GM19193 (cell line): ENCODE results near the gene ETV1.

Source experiments
- POLR2A ChIP-seq: IDR thresholded peaks from 4 replicates; pipeline ENCODE4 v1.6.1; 2011; ENCODE audit not compliant: insufficient read depth, insufficient read length; ENCODE audit errors: extremely low read depth

Gene ETV1

DNA sequence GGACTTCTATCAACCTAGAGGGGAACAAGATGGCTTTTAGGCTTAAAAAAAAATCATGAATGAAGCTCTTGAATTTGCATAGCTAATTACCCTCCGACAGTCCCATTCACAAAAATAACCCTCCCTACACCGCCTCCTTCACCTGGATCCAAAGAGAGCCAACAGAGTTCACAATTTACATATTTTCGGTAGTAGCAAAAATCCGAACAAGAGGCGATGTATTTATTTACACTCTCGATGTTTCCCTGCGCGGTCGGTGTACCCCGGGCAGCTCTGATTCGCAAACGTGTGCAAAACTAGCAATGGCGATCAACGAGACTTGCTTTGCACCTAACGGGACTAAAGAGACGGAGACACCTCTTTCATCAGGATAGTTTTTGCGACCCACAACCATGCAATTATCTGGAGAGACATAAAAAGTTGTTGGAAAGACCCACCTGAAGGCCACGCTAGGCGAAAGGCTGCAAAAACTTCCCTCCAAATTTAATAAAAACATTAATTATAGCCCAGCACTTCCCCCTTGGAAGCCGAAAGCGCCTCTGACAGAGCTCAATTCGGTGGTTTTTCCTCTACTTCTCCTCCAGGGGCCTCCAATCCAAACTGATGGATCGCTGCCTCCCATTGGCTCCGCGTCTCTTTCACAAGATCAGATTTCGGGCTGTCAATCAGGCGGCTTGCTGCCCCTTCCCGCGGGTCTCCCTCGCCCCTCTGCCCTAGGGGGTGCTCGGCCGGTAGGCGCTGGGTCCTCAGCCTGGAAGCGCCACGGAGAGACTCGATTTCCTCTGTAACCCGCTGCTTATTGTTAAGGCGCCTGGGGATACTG lies at the start of gene ETV1:
TSS of gene ETV1 (minus strand) at position 541 of the 823 bp plus-strand sequence. CDS start 614 bp downstream, outside the sequence.
- no peak for TF ChIP-seq POLR2A

DNA sequence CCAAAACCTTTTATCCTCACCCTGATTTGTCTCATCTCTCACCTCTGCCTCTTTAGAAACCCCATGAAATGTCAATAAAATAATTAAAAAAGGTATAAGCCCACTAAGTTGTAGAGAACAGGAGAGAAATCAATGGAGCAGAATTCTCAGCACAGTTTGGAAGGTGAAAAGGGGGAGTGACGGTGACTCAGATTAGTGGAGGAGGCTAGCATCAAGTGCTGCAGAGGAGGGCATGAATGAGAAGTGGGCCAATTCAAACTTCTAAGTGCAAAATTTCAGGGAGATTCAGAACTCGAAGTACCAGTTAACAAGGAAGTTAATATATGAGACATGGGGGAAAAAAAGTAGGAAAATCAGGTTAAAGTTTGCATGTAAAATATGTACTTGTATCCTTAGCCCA lies 34.9 kb upstream of the ETV1 start:
- no peak for TF ChIP-seq POLR2A

DNA sequence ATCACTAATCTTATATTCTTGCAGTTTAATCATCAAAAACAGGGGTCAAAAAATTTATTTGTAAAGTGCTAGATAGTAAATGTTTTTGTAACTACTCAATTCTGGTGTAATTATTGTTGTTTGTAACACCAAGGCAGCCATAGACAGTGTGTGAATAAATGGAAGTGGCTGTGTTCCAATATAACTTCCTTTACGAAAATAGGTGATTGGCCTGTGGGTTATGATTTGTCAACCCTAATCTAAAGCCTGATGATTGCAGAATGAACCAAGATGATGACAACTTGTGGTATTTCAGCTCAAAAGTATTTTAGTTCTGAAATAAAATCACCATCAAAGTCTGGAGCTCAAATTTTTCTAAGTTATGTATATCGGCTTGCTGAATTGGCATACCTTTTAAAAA lies 34.4 kb upstream of the ETV1 start:
- no peak for TF ChIP-seq POLR2A

DNA sequence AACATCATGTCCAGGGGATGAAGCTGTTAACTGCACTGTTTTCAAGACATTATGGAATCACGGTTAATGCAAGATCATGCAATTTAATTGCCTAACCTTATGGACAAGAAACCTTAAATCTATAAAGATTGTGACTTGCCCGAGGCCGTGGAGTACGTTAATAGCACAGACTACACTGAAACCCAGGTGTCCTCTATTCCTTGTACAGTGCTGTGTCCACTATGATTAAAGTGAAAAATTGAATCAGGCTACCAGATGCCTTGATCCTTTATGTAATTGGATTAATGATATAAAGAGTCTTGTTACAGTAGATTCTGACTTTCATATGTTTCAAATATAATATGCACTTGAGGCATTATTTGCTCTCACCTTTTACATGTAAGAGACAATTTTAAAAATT lies 33.9 kb upstream of the ETV1 start:
- TF ChIP-seq POLR2A: no peak

GRCh38 chr7:14021069-14021468 lies 31.6 kb upstream of the ETV1 start:
- TF ChIP-seq POLR2A: no peak

GRCh38 chr7:14020339-14020900 lies 31.0 kb upstream of the ETV1 start:
- TF ChIP-seq POLR2A: no peak

- no peak for TF ChIP-seq POLR2A
Measured at GRCh38 chr7:14018751-14019150, 29.3 kb upstream of the ETV1 start.

DNA sequence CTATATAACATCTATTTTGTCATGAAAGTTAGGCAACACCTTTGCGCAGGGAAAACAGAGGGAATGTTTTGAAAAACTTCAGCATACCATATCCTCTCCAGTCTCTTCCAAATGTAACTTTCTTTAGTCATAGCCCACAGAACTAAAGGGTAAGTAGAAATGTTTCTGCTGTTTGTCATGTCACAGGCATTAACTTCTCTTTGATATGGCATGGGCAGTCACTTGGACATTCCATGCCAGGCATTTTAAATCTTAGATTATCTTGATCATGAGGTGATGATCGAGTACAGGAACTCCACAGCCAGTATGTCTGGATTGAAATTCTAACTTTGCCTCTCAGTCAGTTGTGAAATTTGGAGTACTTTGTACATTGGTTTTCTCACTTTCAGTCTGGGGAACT lies 27.5 kb upstream of the ETV1 start:
- no peak for TF ChIP-seq POLR2A

- no peak for TF ChIP-seq POLR2A
Measured at GRCh38 chr7:14013898-14014297, 24.4 kb upstream of the ETV1 start.

GRCh38 chr7:14009453-14010418 lies 20.3 kb upstream of the ETV1 start:
- no peak for TF ChIP-seq POLR2A

DNA sequence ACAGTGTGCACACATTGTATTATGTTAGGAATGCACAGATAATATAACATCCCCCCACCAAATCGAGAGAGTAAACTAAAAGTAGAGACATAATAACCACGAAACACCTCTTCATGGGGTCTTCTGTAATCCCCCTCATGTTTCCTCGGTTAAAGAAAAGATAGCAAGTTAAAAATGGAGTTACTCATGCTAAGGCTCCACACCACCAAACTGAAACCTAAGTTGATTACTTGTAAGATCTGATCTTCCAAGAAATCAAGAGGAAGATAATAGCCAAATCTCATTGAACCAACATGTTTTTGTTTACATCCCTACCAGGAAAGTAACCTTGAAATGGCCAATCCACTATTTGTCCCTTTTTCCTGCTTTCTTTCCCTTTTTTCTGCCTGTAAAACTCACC lies 11.7 kb upstream of the ETV1 start:
- no peak for TF ChIP-seq POLR2A

- no peak for TF ChIP-seq POLR2A
Measured at GRCh38 chr7:14000247-14000646, 10.8 kb upstream of the ETV1 start.

GRCh38 chr7:13998866-13999265 lies 9.4 kb upstream of the ETV1 start:
- no peak for TF ChIP-seq POLR2A

GRCh38 chr7:13992596-13992964 lies 3.1 kb upstream of the ETV1 start:
- no peak for TF ChIP-seq POLR2A

DNA sequence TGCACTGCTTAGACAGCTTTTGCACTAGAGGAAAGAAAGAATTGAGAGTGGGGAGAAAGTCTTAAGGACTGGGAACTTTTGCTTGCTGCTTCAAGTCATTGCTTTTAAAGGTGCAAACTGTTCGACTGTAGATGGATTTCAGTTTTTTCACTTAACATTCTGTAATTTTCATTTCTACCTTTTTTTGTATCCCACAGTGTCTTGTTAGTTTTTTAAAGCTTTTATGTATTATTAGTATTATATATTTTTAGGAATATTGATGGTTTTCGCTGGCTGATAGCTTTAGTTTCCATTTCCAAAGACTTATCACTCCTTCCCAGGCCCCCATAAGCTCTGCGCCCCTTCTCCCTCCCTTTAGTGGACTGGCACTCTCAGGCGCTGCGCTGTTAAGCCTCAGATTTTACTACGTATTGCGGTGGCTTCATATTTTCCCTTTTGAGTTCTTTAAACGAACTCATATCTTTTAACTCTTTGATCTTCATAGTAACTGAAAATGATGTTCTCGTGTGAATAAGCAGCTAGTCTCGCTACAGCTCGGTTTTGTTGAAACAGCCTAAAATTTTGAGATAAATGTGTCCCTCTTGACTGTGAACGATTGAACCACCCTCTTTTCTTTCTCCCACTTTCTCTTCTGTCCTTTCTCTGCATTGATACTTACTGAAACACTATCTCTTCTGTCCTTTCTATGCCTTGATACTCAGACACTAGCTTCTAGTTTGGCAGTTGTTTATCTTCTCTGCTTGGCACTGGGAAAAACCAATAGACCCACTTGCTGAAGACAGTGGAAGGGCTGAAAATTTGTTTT lies 2.5 kb upstream of the ETV1 start:
- no peak for TF ChIP-seq POLR2A

DNA sequence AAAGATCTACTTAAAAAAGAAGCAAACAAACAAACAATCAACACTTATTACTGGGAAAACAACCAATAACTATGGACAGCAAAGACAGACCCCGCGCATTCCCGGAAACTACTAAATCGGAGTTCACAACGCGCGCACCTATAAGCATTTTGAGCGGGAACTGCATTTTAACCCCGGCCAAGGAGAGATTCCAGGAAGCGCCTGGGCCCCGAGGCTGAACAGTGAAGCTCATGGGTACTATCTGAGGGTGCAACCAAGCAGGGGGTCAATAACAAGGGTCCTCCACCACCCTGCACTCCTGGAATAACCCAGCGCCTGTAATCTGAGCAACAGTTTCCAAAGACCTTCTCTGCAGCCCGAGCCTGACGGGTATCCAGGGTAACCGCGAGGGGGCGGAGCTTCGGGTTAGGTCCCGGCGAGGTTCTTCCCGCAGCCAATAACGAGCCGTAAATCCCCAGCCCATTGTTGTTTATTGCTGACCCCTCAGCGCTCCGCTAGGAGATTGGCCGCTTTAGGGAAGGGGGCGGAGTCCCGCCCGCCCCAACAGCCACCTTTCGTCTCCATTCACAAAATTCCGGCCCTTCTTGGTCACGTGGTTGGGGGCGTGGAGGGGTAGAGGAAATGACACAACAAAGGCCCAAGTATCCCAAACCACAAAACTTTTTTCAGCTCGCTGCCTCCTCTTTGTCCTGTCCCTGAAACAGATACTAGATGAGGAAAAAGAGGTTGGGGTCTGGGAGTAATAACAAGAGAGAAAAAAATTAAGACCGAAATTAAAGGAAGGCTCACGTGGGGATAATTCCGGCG lies 1.7 kb upstream of the ETV1 start:
- no peak for TF ChIP-seq POLR2A
